Uterus (tissue), 4 donors: Measurements from ENCODE around the gene PTK7. TPM values are rescaled to one million over a fixed set of nuclear protein-coding genes. Genes with fewer than 3 reads are reported as not detected.

Experiments used
- DNase-seq, 2 donors: peaks; one replicate each; pipeline ENCODE4 v3.0.0-alpha.2; 2019 to 2020
- H3K27ac ChIP-seq, 2 donors: fragments of 200-600 bp; sonication (generic); 1 replicate in 1 of 2; 2 replicates in 1 of 2; pipeline ENCODE4 v1.5.1; 2016 to 2018
- H3K27me3 ChIP-seq, 2 donors: fragments of 200-600 bp; sonication (generic); one replicate each; pipeline ENCODE4 v1.5.1; 2018 to 2019; ENCODE audit warnings: control low read depth in 1 of 2
- H3K36me3 ChIP-seq, 2 donors: fragments of 200-600 bp; sonication (generic); one replicate each; pipeline ENCODE4 v1.5.1; 2019; ENCODE audit warnings: control low read depth in 1 of 2
- H3K4me1 ChIP-seq, 2 donors: fragments of 200-600 bp; sonication (generic); one replicate each; pipeline ENCODE4 v1.5.1; 2018 to 2019; ENCODE audit warnings: control low read depth in 1 of 2
- H3K4me3 ChIP-seq, 2 donors: fragments of 200-600 bp; sonication (generic); 1 replicate in 1 of 2; 2 replicates in 1 of 2; pipeline ENCODE4 v1.5.1; 2018 to 2019; ENCODE audit warnings: mild to moderate bottlenecking in 1 of 2
- H3K9me3 ChIP-seq, 2 donors: fragments of 200-600 bp; sonication (generic); one replicate each; pipeline ENCODE4 v1.5.1; 2019; ENCODE audit warnings: control low read depth in 1 of 2
- POLR2A ChIP-seq, 2 donors: fragments of 450-650 bp; IDR thresholded peaks; one replicate each; pipeline ENCODE4 v1.6.1; 2016; ENCODE audit warnings: antibody characterized with exemption in 2 of 2, mild to moderate bottlenecking in 1 of 2, moderate library complexity in 1 of 2
- intact Hi-C: fragments of 100-400 bp; cut with DNase I; formaldehyde crosslinking; loops from one replicate; pipeline ENCODE4 v1.15.1; 2023; ENCODE audit warnings: low total_unique reads
- total RNA-seq, 4 donors: library from RNA; depleted of rRNA in 3 of 4; stranded (reverse); fragments of >200 nt in 3 of 4; gene quantifications; one replicate each; pipeline versions ENCODE4 v1.1.0 to v1.2.4, GENCODE V29; 2014 to 2023
- TF ChIP-seq, protein P1 (sequence below), 4 experiments: fragments of 200-600 bp in 2 of 4; fragments of 450-650 bp in 2 of 4; sonication (generic) in 2 of 4; IDR thresholded peaks; one replicate each; pipeline ENCODE4 v1.5.1; 2016 to 2019; ENCODE audit warnings: antibody characterized with exemption in 4 of 4, mild to moderate bottlenecking in 2 of 4, moderate library complexity in 1 of 4
- donor health status: DM: yes; HTN: yes; CAD: no.

PTK7 gene
- total RNA-seq, 4 donors from 2014 or later = 53.8 to 247 (median 153) TPM

DNA sequence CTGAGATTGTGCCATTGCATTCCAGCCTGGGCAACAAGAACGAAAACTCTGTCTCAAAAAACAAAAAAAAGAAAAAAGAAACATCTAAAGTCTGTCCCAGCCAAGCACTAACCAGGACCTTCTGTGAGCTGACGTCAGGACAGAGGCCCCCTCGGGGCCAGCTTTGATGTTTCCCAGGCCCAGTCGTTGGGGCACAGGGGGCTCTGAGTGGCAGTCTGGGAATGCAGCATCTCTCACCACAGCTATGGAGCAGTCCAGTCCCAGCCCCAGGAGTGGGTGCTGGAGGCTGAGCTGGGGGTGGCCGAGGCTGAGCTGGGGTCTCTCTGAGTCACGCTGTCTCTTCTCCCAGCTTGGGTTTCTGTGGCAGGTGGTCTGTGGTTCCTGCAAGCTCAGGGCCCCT is 49.0 kb downstream of the PTK7 start:
- Histone ChIP-seq H3K4me1 (peaks cover 4 to 36% of the 10 kb centered on the region in 2 donors), H3K4me3 (no peak overlapping the region), H3K27ac (peak overlapping the region; percentile 78 to 86), H3K27me3 (no peaks in the 10 kb centered on the region), H3K36me3 (no peaks in the 10 kb centered on the region), H3K9me3 (no peaks in the 10 kb centered on the region)
- intact Hi-C loops = loop anchor here (10.0 kb wide), 1 partner anchor 50 kb away; the partner anchor contains the start of gene PTK7
- TF ChIP-seq POLR2A (IDR thresholded peaks at IDR 0.05) = no peak
- TF ChIP-seq, protein P1, sequence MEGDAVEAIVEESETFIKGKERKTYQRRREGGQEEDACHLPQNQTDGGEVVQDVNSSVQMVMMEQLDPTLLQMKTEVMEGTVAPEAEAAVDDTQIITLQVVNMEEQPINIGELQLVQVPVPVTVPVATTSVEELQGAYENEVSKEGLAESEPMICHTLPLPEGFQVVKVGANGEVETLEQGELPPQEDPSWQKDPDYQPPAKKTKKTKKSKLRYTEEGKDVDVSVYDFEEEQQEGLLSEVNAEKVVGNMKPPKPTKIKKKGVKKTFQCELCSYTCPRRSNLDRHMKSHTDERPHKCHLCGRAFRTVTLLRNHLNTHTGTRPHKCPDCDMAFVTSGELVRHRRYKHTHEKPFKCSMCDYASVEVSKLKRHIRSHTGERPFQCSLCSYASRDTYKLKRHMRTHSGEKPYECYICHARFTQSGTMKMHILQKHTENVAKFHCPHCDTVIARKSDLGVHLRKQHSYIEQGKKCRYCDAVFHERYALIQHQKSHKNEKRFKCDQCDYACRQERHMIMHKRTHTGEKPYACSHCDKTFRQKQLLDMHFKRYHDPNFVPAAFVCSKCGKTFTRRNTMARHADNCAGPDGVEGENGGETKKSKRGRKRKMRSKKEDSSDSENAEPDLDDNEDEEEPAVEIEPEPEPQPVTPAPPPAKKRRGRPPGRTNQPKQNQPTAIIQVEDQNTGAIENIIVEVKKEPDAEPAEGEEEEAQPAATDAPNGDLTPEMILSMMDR (IDR thresholded peaks at IDR 0.05) = no peak
- peak in 1 of 2 donors; percentile 59 for DNase-seq

DNA sequence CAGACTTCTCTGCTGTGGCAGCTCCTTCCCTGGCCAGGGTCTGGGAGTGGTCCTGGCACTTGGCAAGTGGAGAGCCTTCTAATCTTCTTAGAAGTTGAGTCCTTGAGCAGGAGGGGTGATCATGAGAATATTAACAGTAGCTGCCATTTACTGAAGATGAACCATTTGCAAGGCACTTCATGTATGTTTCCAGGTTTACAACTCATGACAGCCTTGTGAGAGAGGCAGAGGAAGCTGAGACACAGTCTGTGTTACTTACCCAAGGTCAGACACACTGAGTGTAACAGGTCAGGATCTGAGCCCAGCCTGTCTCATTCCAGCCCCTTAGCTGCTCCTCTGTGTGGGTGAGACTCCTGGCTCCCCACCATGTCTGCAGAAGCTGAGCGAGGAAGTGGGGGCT is 49.4 kb downstream of the PTK7 start:
- no peak for DNase-seq
- peak overlapping the region; percentile 78 to 86 for H3K27ac ChIP-seq

DNA sequence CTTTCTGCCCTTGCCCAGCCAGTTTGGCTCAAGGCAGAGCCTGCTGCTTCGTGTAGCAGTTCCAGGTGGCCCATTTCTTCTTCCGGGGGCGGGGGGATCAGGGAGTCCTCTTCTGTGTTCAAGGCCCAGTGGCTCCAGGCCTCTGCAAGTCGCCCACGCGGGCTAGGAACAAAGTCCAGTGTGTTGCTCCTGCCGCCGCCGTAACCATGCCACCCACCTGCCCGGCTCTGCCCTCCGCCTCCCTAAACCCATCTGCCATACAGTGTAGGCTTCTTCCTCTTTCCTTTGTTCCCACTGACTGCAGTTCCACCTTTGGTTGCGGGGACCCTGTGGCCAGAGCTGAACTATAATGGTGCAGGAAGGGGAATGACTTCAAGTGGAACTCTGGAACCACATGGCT is 51.1 kb downstream of the PTK7 start:
- Histone ChIP-seq H3K9me3 (no peaks in the 10 kb centered on the region), H3K4me3 (no peak overlapping the region), H3K4me1 (peaks cover 0 to 36% of the 10 kb centered on the region in 2 donors), H3K36me3 (no peaks in the 10 kb centered on the region), H3K27ac (peak overlapping the region; percentile 45 to 86), H3K27me3 (no peaks in the 10 kb centered on the region)
- no peak for DNase-seq
- TF ChIP-seq POLR2A (IDR thresholded peaks at IDR 0.05) = no peak
- TF ChIP-seq, protein P1 (IDR thresholded peaks at IDR 0.05) = no peak
- intact Hi-C loops = loop anchor here (10.0 kb wide), 1 partner anchor 52 kb away; the partner anchor contains the start of gene PTK7

More for the DNA sequence above, 49.4 kb downstream of the PTK7 start:
- Histone ChIP-seq H3K27me3 (no peaks in the 10 kb centered on the region), H3K9me3 (no peaks in the 10 kb centered on the region), H3K4me3 (no peak overlapping the region), H3K36me3 (no peaks in the 10 kb centered on the region), H3K4me1 (peaks cover 4 to 36% of the 10 kb centered on the region in 2 donors)
- TF ChIP-seq, protein P1 (IDR thresholded peaks at IDR 0.05) = no peak
- no peak for TF ChIP-seq POLR2A (IDR thresholded peaks at IDR 0.05)
- intact Hi-C loops = loop anchor here (10.0 kb wide), 1 partner anchor 51 kb away; the partner anchor contains the start of gene PTK7

DNA sequence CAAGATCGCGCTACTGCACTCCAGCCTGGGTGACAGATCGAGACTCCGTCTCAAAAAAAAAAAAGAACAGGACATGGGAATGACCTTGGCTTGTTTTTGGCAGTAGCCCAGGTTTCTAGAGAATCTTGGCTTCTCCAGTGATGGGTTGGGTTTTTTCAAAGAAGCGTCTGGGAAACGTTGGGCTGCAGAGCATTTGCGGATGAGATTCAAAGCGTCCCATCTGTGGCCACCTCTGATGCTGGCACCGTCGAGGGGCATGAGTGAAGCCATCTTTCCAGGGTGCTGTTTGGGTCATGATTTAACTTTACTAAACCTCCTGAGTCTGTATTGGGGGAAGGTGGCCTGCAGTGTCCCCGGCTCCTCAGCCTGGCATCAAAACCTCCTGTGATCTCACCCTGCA is 51.8 kb downstream of the PTK7 start:
- intact Hi-C loops = loop anchor here (10.0 kb wide), 1 partner anchor 53 kb away; the partner anchor contains the start of gene PTK7
- peak in 1 of 2 donors; percentile 61 for DNase-seq

DNA sequence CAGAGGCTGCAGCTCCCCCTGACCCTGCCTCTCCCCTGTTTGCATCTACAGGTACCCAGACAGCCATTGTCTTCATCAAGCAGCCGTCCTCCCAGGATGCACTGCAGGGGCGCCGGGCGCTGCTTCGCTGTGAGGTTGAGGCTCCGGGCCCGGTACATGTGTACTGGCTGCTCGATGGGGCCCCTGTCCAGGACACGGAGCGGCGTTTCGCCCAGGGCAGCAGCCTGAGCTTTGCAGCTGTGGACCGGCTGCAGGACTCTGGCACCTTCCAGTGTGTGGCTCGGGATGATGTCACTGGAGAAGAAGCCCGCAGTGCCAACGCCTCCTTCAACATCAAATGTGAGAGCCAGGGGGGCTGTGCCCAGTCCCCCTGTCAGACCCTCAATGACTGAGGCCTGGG is 52.8 kb downstream of the PTK7 start:
- H3K27ac ChIP-seq = peak overlapping the region; percentile 7 to 56
- TF ChIP-seq, protein P1 (IDR thresholded peaks at IDR 0.05) = no peak
- TF ChIP-seq POLR2A (IDR thresholded peaks at IDR 0.05) = no peak
- no peaks in the 10 kb centered on the region for H3K36me3 ChIP-seq
- H3K4me1 ChIP-seq = peaks cover 0 to 23% of the 10 kb centered on the region in 2 donors
- H3K9me3 ChIP-seq = no peaks in the 10 kb centered on the region
- intact Hi-C loops = loop anchor here (10.0 kb wide), 1 partner anchor 54 kb away; the partner anchor contains the start of gene PTK7
- H3K4me3 ChIP-seq = no peak overlapping the region
- H3K27me3 ChIP-seq = no peaks in the 10 kb centered on the region
- DNase-seq = no peak

More for the DNA sequence above, 51.8 kb downstream of the PTK7 start:
- H3K4me1 ChIP-seq = peaks cover 0 to 34% of the 10 kb centered on the region in 2 donors
- H3K36me3 ChIP-seq = no peaks in the 10 kb centered on the region
- TF ChIP-seq, protein P1 (IDR thresholded peaks at IDR 0.05) = no peak
- no peak for TF ChIP-seq POLR2A (IDR thresholded peaks at IDR 0.05)
- H3K4me3 ChIP-seq = no peak overlapping the region
- no peaks in the 10 kb centered on the region for H3K9me3 ChIP-seq
- H3K27ac ChIP-seq = peak overlapping the region in 1 of 2 donors; percentile 13
- no peaks in the 10 kb centered on the region for H3K27me3 ChIP-seq
